Transverse colon (tissue), 4 donors: Measurements from ENCODE around the gene SCN4A.

Experiments used
- CTCF ChIP-seq, 5 experiments: fragments of 200-600 bp in 3 of 5; fragments of 450-650 bp in 2 of 5; sonication (generic) in 3 of 5; IDR thresholded peaks; 1 replicate in 2 of 5; 2 replicates in 3 of 5; pipeline ENCODE4 v1.5.1; 2016 to 2017; ENCODE audit warnings: antibody characterized with exemption in 5 of 5, inconsistent platforms in 3 of 5, mild to moderate bottlenecking in 2 of 5, moderate library complexity in 1 of 5
- EP300 ChIP-seq: sonication (generic); formaldehyde crosslinking; IDR thresholded peaks from one replicate; pipeline ENCODE4 v1.6.1; 2017; ENCODE audit warnings: antibody characterized with exemption, low read depth
- POLR2A ChIP-seq: fragments of 450-650 bp; IDR thresholded peaks from one replicate; pipeline ENCODE4 v1.6.1; 2016; ENCODE audit warnings: antibody characterized with exemption, mild to moderate bottlenecking, moderate library complexity
- POLR2AphosphoS5 ChIP-seq, 3 donors: sonication (generic); formaldehyde crosslinking; IDR thresholded peaks; one replicate each; pipeline ENCODE4 v1.6.1; 2016; ENCODE audit warnings: antibody characterized with exemption in 3 of 3

GRCh38 chr17:63960430-63960829 lies 12.3 kb downstream of the SCN4A start:
- TF ChIP-seq CTCF (IDR thresholded peaks at IDR 0.05) (no peak), POLR2A (no peak), POLR2AphosphoS5 (IDR thresholded peaks at IDR 0.05) (no peak), EP300 (no peak)
